GM21367 (cell line): ENCODE measurements around the gene B3GNT5.

Experiments
- ATAC-seq: cut with Tn5 transposase; IDR thresholded peaks from one replicate; pipeline ENCODE4 v1.9.1; 2021; ENCODE audit not compliant: unreplicated experiment

Gene B3GNT5, protein sequence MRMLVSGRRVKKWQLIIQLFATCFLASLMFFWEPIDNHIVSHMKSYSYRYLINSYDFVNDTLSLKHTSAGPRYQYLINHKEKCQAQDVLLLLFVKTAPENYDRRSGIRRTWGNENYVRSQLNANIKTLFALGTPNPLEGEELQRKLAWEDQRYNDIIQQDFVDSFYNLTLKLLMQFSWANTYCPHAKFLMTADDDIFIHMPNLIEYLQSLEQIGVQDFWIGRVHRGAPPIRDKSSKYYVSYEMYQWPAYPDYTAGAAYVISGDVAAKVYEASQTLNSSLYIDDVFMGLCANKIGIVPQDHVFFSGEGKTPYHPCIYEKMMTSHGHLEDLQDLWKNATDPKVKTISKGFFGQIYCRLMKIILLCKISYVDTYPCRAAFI

DNA sequence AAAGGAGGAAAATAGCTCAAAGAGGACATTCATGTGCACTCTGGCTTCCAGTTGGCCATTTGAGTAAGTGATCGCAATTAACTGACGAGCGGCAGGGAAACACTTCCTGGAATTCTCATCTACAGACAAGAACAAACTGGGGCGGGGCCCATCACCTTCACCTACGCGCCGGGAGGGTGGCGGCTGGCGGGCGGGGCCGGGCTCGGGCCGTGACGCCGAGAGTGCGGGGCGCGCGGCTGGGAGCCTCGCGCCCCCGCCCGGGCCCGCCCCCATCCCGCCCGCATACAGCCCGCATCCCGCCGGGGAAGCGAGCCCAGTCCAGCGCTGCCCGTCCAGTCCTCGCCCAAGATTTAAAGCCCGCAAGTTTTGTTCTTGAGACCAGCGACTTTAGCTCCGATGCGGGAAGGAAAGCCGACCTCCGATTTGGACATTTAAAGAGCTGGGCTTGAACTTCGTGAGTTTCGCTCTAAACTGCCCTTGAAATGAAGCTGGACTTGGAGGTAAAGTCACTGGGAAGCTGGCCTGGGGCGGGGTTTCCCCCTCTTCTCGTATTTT, at the start of gene B3GNT5:
B3GNT5 (plus strand) TSS at position 281 of the 555 bp plus-strand sequence. CDS start 16,546 bp downstream, outside the sequence.
- ATAC-seq: no peak

DNA sequence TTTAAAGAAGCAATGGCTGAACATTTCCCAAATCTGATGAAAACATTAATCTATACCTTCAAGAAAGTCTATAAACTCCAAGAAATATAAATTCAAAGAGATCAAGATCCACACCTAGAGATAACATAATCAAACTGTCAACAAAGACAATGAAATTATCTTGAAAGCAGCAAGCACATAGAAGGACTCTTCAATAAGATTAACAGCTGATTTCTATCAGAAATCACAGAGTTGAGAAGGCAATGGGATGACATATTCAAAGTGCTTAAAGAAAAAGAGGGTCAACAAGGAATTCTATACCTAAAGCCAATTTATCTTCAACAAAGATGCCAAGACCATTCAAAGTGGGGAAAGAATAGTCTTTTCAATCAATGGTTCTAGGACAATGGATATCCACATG, 49.4 kb upstream of the B3GNT5 start:
- no peak for ATAC-seq

DNA sequence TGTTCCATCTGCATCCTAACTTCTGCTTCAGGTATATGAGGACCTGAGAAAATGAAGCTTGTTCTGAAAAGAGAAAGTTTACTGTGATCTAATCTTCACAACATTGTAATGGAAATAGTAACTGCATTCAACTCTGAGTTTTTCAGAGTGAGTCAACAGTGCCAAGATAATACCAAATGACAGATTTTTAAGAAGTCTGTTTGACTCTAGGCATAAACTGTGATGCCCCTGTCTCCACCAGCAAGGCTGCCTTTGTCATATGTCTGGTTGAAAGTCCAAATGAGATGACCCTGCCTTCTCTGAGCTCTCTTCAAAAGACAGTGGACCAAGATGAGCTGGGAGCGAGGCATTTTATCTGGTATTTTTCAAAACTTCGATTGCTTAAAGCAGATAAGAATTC, 44.8 kb upstream of the B3GNT5 start:
- no peak for ATAC-seq

DNA sequence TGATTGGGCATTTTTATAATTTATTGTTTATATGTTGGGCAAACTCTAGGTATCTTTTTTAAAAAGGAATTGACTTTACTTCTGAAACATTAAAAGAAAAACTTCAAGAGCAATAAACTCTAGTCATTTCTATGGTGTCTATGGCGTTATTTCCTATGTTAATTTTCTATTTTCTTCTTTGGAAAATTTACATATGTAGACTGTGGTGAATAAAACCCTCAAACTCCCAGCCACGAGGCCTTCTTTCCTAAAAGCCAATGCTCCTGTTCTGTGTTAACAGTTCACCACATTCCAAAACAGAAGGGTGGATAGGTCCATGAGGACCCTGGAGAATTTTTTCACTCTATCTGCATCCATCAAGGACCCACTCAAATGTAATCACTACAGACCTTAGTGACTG, 44.3 kb upstream of the B3GNT5 start:
- no peak for ATAC-seq

DNA sequence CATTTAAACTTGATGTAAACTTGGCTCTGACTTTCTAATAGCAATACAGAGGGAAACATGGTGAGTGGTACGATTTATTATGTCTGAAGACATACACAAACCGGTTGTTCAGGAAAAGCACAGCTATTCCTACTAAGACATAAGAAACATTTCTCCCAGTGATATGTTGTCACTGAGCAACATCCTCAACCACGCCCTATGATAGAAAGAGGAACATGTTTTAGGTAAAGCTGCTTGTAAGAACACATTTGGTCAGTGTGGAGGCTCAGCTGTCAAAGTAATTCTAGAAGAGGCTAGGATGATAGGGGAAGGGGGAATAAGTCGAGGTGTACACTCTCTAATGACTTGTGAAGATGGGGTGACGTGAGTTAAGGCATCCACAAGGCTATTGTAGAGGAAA, 42.7 kb upstream of the B3GNT5 start:
- ATAC-seq: no peak

DNA sequence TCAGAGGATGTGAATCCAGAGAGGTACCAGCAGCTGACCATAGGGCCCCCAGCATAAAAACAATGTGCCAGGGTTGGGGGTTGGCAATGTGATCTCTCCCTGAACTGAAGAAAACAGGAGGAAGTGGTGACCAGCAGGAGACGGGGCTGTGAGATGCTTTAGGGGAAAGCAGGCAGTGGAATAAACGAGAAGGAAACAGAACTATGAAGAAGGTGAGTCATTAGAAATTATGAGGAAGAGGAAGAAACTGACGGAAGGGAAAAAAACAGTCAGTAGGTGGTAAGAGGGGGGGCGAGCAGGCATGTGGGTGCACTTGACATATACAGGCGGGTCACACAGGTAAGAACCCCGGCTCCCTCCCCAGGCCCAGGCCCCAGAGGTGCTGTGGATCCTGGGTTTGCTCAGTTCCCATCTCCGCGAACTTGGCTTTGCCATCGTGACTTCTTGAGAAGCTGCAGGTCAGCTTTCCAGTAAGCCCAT, 42.2 kb upstream of the B3GNT5 start:
- ATAC-seq: no peak

DNA sequence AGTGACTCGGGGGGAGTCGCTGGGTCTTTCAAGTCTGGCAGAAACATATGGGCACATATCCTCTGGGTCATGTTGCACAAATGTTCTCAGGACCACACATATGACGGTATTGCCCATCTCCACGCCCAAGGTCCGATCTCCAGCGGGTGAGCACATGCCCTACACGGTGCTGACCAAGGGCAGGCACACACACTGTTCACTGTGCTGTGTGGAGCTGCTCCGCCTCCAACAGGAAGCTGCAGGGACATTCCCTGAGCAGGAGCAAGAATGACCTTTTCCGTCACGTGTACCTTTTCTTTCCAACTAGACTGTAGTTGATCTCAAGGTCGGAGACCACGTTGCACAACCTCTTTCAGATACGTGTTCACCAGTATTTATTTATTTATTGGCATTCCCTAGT, 41.7 kb upstream of the B3GNT5 start:
- ATAC-seq: no peak

DNA sequence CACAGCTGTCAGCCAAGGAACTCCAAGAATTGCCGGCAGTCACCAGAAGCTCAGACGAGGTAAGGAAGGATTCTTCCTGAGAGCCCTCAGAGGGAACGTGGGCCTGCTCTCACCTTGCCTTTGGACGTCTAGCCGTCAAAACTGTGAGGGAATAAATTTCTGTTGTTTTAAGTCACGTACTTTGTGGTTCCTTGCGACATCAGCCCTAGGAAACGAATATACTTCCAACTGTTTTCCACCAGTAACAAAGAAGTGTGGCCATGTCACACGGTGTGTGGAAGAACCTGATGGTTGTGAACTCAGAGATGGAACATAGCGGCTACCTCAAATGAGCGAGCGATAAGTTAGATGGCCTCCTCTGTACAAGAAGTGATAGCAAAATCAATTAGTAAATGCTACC, 41.0 kb upstream of the B3GNT5 start:
- ATAC-seq: no peak

DNA sequence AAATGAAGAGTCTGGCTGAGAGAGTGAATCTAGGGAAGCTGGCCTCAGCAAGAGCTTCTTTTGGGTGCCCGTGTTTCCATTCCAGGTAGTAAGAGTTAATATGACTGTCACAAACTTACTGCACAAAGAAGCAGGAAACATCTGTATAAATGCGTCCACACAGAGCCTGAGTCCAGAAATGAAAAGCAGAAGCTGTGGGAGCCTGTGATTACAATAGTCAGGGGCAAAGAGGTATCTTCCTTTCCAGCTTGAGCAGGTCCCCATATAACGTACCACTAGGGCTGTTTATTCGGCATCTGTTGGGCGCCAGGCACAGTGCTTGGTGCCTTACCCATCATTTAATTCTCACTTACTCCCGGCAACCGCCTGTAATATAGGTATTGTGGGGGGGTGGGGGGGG, 40.5 kb upstream of the B3GNT5 start:
- ATAC-seq: no peak

DNA sequence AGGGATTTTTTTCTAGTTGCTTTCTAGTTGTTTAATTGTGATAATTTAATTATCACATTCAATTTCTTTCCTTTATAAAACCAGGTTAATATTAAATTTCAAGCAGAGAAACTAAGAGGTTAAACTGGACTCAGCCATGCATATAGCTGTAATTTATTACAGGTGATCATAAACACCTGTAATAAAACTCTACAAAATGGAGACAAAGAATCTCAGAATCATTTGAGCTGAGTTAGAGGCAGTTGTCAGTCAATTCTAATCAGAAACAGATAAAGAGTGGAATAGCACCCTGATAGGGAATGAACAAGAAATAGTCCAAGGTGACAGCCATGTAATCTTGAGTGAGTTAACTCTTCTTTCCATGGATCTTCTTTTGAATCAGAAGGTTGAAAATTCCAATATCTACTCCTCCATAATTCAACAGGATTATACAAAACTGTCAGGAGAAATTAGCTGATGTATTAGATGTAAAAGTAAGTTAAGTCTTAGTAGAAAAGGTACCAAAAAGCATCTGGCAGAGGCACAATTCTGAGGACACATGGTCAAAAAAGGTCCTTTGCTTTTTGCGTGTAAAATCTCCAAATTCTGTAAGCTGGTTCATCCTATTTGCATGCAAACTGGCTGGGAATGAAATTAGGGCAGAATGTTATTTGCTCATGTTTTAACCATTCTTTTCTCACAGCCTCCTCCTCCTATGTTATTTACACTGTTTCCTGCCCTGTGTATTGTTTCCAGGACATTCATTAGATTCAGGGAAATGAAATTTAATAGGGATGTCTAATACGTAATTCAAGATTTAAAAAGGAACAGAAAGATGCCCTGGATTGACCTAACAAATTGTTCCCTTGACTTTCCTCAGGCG, 39.4 kb upstream of the B3GNT5 start:
- ATAC-seq: no peak

DNA sequence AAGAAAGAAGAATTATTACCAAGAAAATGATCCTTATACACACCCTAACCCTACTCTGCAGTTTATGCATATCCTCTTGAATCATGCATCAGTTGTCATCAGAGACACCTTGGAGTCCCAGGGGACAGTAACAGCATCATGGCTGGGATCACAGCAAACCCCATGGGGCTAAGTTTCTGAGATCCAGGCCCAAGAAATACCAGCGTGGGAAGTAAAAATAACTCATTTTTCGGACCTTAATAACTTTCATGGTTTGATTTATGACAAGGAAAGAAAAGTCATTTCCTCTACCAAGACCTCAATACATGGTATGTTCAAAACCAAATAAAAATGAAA, 38.8 kb upstream of the B3GNT5 start:
- ATAC-seq: no peak

DNA sequence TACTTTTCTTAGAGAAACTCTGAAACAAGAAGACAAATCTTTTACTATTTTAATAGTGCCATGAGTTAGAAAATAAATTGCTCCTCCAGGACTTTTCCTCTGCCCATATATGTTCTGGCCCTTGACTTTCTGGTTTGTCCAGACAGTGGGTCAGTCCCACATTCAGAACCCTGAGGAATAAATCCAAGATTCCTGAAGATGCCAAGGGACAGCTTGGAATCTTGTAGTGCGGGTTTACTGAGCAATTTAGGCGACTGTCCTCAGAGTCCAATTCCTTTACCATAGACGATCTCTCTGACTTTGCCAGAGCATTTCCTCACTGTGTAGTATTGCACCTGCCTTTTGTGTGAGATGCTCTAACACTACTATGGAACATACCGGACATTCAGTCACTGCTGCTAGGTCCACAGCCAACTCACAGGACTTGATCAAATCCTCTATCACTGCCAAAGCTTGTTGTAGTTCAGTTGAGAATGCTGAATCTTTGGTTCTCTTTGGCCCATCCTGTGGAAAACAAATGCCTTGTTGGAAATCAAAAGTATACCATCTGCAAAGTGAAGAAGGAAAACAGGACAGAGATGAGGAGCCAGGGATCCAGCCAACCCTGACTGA, 37.4 kb upstream of the B3GNT5 start:
- ATAC-seq: no peak

DNA sequence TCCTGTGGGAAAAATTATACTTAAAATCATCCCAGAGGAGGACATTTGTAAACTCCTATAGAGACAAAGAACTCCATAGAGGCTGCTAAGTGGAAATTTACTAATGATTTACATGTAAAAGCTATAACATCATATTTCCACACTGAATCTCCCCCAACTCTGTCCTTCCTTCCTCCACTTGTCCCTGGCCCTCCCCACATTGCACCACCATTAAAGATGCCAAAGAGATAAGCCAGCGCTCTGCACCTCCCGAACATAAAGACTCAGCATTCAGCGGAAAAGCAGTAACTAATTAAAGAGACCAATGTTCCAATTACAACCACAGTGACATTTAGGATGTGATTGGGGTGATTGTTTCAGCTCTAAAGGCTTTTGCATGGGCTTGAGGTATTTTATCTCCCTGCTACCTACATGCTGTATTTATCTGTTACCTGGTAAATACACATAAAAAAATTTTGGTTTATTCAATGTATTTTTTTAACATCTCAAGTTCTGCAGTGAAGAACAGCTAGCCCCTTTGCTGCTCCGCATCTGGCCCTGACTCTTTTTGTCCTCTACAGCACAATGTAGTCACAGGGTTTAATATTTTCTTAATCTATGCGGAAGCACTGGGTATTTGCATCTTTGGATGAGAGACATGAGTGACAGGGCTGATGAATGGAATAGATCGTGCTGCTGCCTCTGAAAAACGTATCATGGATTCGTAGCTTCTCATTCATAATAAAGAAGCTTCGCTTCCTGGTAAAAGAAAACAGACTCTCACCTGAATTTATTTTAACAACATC, 35.3 kb upstream of the B3GNT5 start:
- no peak for ATAC-seq

DNA sequence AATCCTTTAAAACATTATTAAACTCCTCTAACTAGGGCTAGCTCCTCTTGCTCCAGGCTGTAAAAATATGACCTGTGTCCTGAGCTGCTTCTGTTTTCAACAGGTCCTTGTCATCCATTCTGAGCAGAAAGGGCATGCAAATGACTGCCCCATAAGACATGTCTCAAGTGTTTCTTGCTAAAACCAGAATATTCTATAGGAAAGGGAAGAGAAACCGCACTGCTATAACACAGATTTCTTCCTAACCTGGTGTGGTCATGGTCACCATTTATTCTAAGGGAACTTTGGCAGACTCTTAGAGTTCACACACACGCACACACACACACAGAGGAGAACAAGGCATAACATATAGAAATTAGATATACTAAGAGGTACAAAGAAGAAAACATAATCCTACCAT, 34.2 kb upstream of the B3GNT5 start:
- no peak for ATAC-seq

DNA sequence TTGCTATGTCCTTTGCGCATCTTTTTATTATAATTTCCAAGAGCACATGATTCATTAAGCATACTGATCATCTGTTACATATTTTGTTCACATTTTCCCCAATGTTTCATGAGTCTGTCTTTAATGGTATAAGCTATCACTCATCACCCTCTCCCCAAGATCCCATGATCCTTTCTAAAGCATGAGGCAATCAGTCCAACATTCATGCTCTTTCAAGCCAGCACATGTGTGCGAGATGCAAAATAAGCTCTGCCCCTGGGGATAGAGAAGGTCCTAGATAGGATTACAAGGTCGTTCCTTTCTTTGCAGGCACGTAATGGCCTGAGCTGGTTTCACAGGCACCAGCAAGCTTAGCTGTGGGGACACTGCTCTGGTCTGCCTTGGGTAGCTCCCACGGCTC, 32.2 kb upstream of the B3GNT5 start:
- no peak for ATAC-seq

DNA sequence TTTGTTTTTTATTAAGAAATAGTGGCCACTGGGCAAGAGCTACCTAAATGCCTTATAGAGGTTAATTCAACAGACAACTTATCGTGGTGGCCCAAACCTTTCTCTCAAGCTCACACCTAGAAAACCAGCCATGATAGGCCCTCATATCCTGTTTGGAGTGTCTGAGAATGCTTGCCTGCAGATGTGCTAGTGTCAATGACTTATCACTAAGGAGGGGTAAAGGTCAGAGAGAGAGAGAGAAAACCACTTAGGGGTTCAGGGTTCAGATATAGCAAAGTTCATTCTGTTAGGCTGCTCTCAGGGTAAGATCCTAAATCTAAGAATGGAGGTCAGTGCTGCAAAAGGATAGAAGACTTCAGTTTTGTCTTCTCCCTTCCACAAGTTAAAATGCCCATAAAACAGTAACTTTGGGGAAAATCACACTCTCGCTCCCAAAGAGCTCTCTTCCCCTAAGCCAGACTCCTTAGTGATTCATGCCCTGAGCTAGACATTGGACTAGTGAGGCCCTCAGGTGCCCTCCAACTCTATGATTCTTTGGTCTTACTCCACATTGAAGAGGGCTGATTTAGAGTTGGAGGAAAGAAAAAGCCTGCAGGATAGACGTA, 30.3 kb upstream of the B3GNT5 start:
- ATAC-seq: no peak

DNA sequence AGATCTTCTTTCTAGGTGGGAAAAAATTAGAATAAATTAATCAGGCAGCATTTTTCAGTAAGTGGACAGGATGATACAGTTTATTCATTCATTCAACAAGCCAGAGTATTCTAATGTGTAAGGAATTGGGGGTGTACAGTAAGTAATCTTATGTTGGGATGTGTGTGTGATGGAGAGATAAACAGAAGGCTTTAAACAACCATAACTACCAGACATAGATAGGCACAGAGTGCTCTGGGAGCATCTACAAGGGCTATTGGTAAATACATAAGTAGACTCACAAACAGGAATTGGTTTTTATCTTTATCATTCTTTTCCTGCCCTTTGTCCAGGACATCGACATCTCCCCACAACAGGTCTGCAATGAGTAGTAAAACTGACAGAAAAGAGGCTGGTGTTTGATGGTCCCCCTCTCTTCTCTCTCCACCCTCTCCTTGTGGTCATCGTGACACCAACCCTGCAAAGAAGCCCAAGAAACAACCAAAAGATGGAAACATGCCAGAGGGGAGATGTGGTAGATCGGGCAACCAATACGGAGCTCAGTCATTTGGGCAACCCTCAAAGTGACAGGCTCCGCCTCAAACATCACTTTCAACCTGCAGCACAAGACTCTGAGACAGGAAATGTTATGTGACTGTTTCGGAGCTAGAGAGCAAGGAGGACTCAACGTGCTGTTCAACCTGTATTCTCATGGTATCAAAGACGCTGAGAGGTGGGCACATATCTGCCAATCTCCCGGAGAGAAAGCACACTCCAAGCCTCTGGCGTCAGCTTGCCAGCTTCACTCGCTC, 28.7 kb upstream of the B3GNT5 start:
- peak; percentile 51 for ATAC-seq

DNA sequence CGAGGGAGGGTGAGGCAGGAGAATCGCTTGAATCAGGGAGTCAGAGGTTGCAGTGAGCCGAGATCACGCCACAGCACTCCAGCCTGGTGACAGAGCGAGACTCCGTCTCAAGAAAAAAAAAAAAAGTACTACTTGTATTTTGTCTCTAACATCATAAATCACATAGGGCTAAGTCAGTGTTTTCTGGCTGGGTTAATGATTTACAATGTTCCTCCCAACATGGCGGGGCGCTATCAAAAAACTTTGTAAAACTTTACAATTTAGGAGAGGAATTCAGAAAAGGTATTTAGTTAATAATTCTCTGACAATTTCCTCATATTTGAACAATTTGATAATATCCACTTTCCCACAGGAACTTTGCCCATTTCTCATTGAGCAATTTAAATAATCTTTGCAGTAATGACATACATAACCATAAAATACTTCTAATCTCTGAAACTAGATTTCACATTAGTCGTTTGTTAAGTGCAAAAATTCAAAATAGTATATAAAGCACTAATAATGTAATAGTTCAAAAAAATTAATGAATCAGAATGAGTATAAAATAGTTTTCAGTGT, 26.6 kb upstream of the B3GNT5 start:
- ATAC-seq: no peak

DNA sequence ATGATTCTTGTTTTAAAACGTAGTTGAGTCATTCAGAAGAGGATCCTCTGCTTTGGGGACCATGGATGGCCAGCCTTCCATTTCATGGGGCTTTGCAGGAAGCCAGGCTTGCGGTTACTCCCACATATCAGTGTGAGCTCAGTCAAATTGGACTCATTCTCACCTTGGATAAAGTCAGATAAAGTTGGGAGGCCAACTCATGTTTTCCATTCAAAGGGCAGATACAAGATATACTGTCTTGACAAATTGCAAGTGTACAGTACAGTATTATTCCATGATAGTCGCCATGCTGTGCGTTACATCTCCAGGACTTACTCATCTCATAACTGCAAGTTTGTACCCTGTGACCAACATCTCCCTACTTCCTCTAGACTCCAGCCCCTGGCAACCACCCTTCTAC, 25.5 kb upstream of the B3GNT5 start:
- ATAC-seq: no peak
